SK-N-SH (cell line): ENCODE data around the gene TTLL12.

ENCODE experiments used
- CHD2 ChIP-seq: fragments of 150-350 bp; IDR thresholded peaks from 2 replicates; pipeline ENCODE4 v1.6.1; 2018; ENCODE audit warnings: low read length; ENCODE audit not compliant: partially characterized antibody
- CTCF ChIP-seq: fragments of 200-600 bp; sonication (generic); IDR thresholded peaks from 2 replicates; pipeline ENCODE4 v1.6.1; 2017; ENCODE audit warnings: antibody characterized with exemption, mild to moderate bottlenecking, moderate library complexity
- ELF1 ChIP-seq: IDR thresholded peaks from 2 replicates; pipeline ENCODE4 v1.4.0; 2012
- EP300 ChIP-seq, 2 experiments: IDR thresholded peaks; 2 replicates each; pipeline versions ENCODE4 v1.4.0 to v1.6.1; 2012; ENCODE audit warnings: borderline replicate concordance in 1 of 2, low read depth in 1 of 2, low read length in 1 of 2
- FOSL2 ChIP-seq: IDR thresholded peaks from 2 replicates; pipeline ENCODE4 v1.4.0; 2012; ENCODE audit warnings: low read depth, mild to moderate bottlenecking, moderate library complexity, borderline replicate concordance
- JUND ChIP-seq: IDR thresholded peaks from 2 replicates; pipeline ENCODE4 v1.4.0; 2012
- MXI1 ChIP-seq: IDR thresholded peaks from 2 replicates; pipeline ENCODE4 v1.6.1; 2012; ENCODE audit warnings: mild to moderate bottlenecking, low read depth, low read length, improper control_type of control experiment
- SIN3A ChIP-seq: IDR thresholded peaks from 2 replicates; pipeline ENCODE4 v1.6.1; 2012; ENCODE audit warnings: low read depth, mild to moderate bottlenecking, low read length, moderate library complexity, borderline replicate concordance
- SMC3 ChIP-seq: IDR thresholded peaks from 2 replicates; pipeline ENCODE4 v1.6.1; 2012; ENCODE audit warnings: low read depth, low read length, improper control_type of control experiment
- USF2 ChIP-seq: fragments of 150-350 bp; IDR thresholded peaks from 2 replicates; pipeline ENCODE4 v1.6.1; 2017; ENCODE audit warnings: antibody characterized with exemption, low read length, low read depth, borderline replicate concordance

- no peak for TF ChIP-seq CTCF
- no peak for TF ChIP-seq EP300 (IDR thresholded peaks at IDR 0.05; ENCODE audit: borderline replicate concordance in 1 of 2, low read depth in 1 of 2, low read length in 1 of 2)
- TF ChIP-seq CHD2: no peak
- no peak for TF ChIP-seq JUND
- no peak for TF ChIP-seq USF2
- TF ChIP-seq SMC3: no peak
- no peak for TF ChIP-seq FOSL2
- TF ChIP-seq ELF1: no peak
- TF ChIP-seq SIN3A: no peak
- no peak for TF ChIP-seq MXI1
Observed at GRCh38 chr22:43203471-43203981, 16.6 kb upstream of the TTLL12 start.
